HEK293 (cell line): ENCODE measurements around the gene MNX1.

Experiments used
- CTCF ChIA-PET: fragments of 350-600 bp; formaldehyde crosslinking; extraction: SDS; loops from one replicate; lab custom pipeline; 2021; ENCODE audit warnings: antibody characterized with exemption; lab: Yijun Ruan, JAX
- POLR2A ChIA-PET: fragments of 300-600 bp; formaldehyde crosslinking; extraction: SDS; loops from one replicate; lab custom pipeline; 2020; ENCODE audit warnings: antibody characterized with exemption, inconsistent platforms; lab: Yijun Ruan, JAX
- H3K27ac ChIP-seq: fragments of 200-500 bp; sonication (Bioruptor generic); 2 replicates; pipeline ENCODE4 v1.5.1; 2014; ENCODE audit warnings: low read depth, low read length, control low read depth, inconsistent platforms; ENCODE audit errors: extremely low read depth
- H3K36me3 ChIP-seq, 2 experiments: fragments of 200-500 bp in 1 of 2; sonication (Bioruptor generic) in 1 of 2; 1 replicate in 1 of 2; 2 replicates in 1 of 2; pipeline ENCODE4 v1.5.1; 2014 to 2017; ENCODE audit warnings: inconsistent platforms in 2 of 2, low read length in 2 of 2; ENCODE audit not compliant: control insufficient read depth in 2 of 2, insufficient read depth in 1 of 2
- H3K4me1 ChIP-seq: fragments of 200-500 bp; sonication (Bioruptor generic); 2 replicates; pipeline ENCODE4 v1.5.1; 2014; ENCODE audit warnings: mild to moderate bottlenecking, low read length, inconsistent platforms; ENCODE audit not compliant: control insufficient read depth, insufficient read depth
- H3K4me3 ChIP-seq: 2 replicates; pipeline ENCODE4 v1.5.1; 2011; ENCODE audit warnings: low read depth, mild to moderate bottlenecking, control low read depth, low read length, moderate library complexity
- H3K9me3 ChIP-seq: fragments of 200-500 bp; sonication (Bioruptor generic); 2 replicates; pipeline ENCODE4 v1.5.1; 2014; ENCODE audit warnings: low read depth, low read length, inconsistent platforms; ENCODE audit not compliant: control insufficient read depth, insufficient read depth
- CTCF ChIP-seq: fragments of 450-650 bp; formaldehyde crosslinking; IDR thresholded peaks from 2 replicates; pipeline ENCODE4 v1.5.1; 2016; ENCODE audit warnings: missing biosample characterization, missing genetic modification characterization
- GLI4 ChIP-seq: fragments of 450-650 bp; formaldehyde crosslinking; IDR thresholded peaks from 2 replicates; pipeline ENCODE4 v1.5.1; 2016; ENCODE audit warnings: missing biosample characterization, missing genetic modification characterization
- GLIS1 ChIP-seq: fragments of 450-650 bp; formaldehyde crosslinking; IDR thresholded peaks from 2 replicates; pipeline ENCODE4 v1.5.1; 2016; ENCODE audit warnings: missing biosample characterization, missing genetic modification characterization
- GLIS2 ChIP-seq: fragments of 450-650 bp; formaldehyde crosslinking; IDR thresholded peaks from 2 replicates; pipeline ENCODE4 v1.5.1; 2016; ENCODE audit warnings: missing biosample characterization, missing genetic modification characterization
- KLF7 ChIP-seq: fragments of 450-650 bp; formaldehyde crosslinking; IDR thresholded peaks from 2 replicates; pipeline ENCODE4 v1.5.1; 2016; ENCODE audit warnings: missing biosample characterization, missing genetic modification characterization, borderline replicate concordance
- MYNN ChIP-seq: fragments of 450-650 bp; formaldehyde crosslinking; IDR thresholded peaks from 2 replicates; pipeline ENCODE4 v1.5.1; 2016; ENCODE audit warnings: missing biosample characterization, missing genetic modification characterization, borderline replicate concordance
- SP2 ChIP-seq: fragments of 450-650 bp; formaldehyde crosslinking; IDR thresholded peaks from 2 replicates; pipeline ENCODE4 v1.5.1; 2016; ENCODE audit warnings: missing biosample characterization, missing genetic modification characterization
- SP7 ChIP-seq: fragments of 450-650 bp; formaldehyde crosslinking; IDR thresholded peaks from 2 replicates; pipeline ENCODE4 v1.5.1; 2016; ENCODE audit warnings: missing biosample characterization, missing genetic modification characterization
- YY2 ChIP-seq: fragments of 450-650 bp; formaldehyde crosslinking; IDR thresholded peaks from 2 replicates; pipeline ENCODE4 v1.5.1; 2016; ENCODE audit warnings: missing biosample characterization, missing genetic modification characterization
- ZBTB10 ChIP-seq: fragments of 450-650 bp; formaldehyde crosslinking; IDR thresholded peaks from 2 replicates; pipeline ENCODE4 v1.5.1; 2016; ENCODE audit warnings: missing biosample characterization, missing genetic modification characterization
- ZBTB11 ChIP-seq: fragments of 450-650 bp; formaldehyde crosslinking; conservative IDR thresholded peaks from 2 replicates; pipeline ENCODE4 v1.5.1; 2016; ENCODE audit warnings: low read depth, missing biosample characterization, missing genetic modification characterization
- ZBTB20 ChIP-seq: fragments of 450-650 bp; formaldehyde crosslinking; IDR thresholded peaks from 2 replicates; pipeline ENCODE4 v1.5.1; 2016; ENCODE audit warnings: missing biosample characterization, missing genetic modification characterization
- ZBTB26 ChIP-seq: fragments of 450-650 bp; formaldehyde crosslinking; optimal IDR thresholded peaks from 2 replicates; pipeline ENCODE3; 2016; ENCODE audit warnings: missing biosample characterization, mild to moderate bottlenecking, missing genetic modification characterization
- ZBTB7A ChIP-seq: fragments of 450-650 bp; formaldehyde crosslinking; IDR thresholded peaks from 2 replicates; pipeline ENCODE4 v1.5.1; 2016; ENCODE audit warnings: low read depth, missing biosample characterization, missing genetic modification characterization
- ZEB2 ChIP-seq: fragments of 450-650 bp; formaldehyde crosslinking; IDR thresholded peaks from 2 replicates; pipeline ENCODE4 v1.5.1; 2016; ENCODE audit warnings: missing biosample characterization, missing genetic modification characterization
- ZIC2 ChIP-seq: fragments of 450-650 bp; formaldehyde crosslinking; IDR thresholded peaks from 2 replicates; pipeline ENCODE4 v1.5.1; 2016; ENCODE audit warnings: missing biosample characterization, missing genetic modification characterization
- ZNF10 ChIP-seq: fragments of 450-650 bp; formaldehyde crosslinking; IDR thresholded peaks from 2 replicates; pipeline ENCODE4 v1.5.1; 2017; ENCODE audit warnings: missing biosample characterization, missing genetic modification characterization
- ZNF2 ChIP-seq: fragments of 450-650 bp; formaldehyde crosslinking; IDR thresholded peaks from 2 replicates; pipeline ENCODE4 v1.5.1; 2016; ENCODE audit warnings: missing biosample characterization, missing genetic modification characterization
- ZNF202 ChIP-seq: fragments of 450-650 bp; formaldehyde crosslinking; IDR thresholded peaks from 2 replicates; pipeline ENCODE4 v1.5.1; 2016; ENCODE audit warnings: missing biosample characterization, missing genetic modification characterization, borderline replicate concordance
- ZNF335 ChIP-seq: fragments of 450-650 bp; formaldehyde crosslinking; conservative IDR thresholded peaks from 2 replicates; pipeline ENCODE4 v1.5.1; 2016; ENCODE audit warnings: missing biosample characterization, missing genetic modification characterization
- ZNF341 ChIP-seq: fragments of 450-650 bp; formaldehyde crosslinking; IDR thresholded peaks from 2 replicates; pipeline ENCODE4; 2016; ENCODE audit warnings: low read depth, missing biosample characterization, missing genetic modification characterization
- ZNF426 ChIP-seq: fragments of 450-650 bp; formaldehyde crosslinking; IDR thresholded peaks from 2 replicates; pipeline ENCODE4 v1.5.1; 2017; ENCODE audit warnings: missing biosample characterization, missing genetic modification characterization, mild to moderate bottlenecking, inconsistent platforms, moderate library complexity
- ZNF692 ChIP-seq: fragments of 450-650 bp; formaldehyde crosslinking; IDR thresholded peaks from 2 replicates; pipeline ENCODE4 v1.5.1; 2016; ENCODE audit warnings: missing biosample characterization, missing genetic modification characterization
- ZNF76 ChIP-seq: fragments of 450-650 bp; formaldehyde crosslinking; IDR thresholded peaks from 2 replicates; pipeline ENCODE4; 2016; ENCODE audit warnings: low read depth, missing biosample characterization, missing genetic modification characterization, borderline replicate concordance
- ZNF777 ChIP-seq: fragments of 450-650 bp; formaldehyde crosslinking; IDR thresholded peaks from 2 replicates; pipeline ENCODE4 v1.5.1; 2017; ENCODE audit warnings: missing biosample characterization, missing genetic modification characterization, borderline replicate concordance

The MNX1 gene

GRCh38 chr7:157009170-157009777 is 1.2 kb downstream of the MNX1 start:
- H3K27ac ChIP-seq, result peak overlapping the region; percentile 32; the same call in 1 of the 2 replicates
- H3K9me3 ChIP-seq, result no peaks in the 10 kb centered on the region
- H3K4me1 ChIP-seq, result peaks cover 10% of the 10 kb centered on the region; the same call in 1 of the 2 replicates
- ChIA-PET CTCF (interaction anchor here (0.5 kb wide), 1 partner anchor 1409 kb away, joined by 3 read pairs; no protein-coding TSS in a partner anchor), POLR2A (interaction anchor here (1.6 kb wide), 1 partner anchor 16 kb away, joined by 3 read pairs; no protein-coding TSS in a partner anchor)
- peaks cover 0 to 24% of the 10 kb centered on the region in 2 experiments; a peak in 2 of 3 replicates for H3K36me3 ChIP-seq
- H3K4me3 ChIP-seq, result peak overlapping the region; percentile 71
- TF ChIP-seq ZNF202 (tag by site-specific recombination), result no peak
- TF ChIP-seq ZNF335 (tag by site-specific recombination), result peak; percentile 72
- peak; percentile 54 for TF ChIP-seq GLIS2 (tag by site-specific recombination)
- TF ChIP-seq ZNF777, result no peak
- peak; percentile 49; the same call in 1 of the 2 replicates for TF ChIP-seq ZNF692 (tag by site-specific recombination)
- TF ChIP-seq CTCF (tag by site-specific recombination), result peak; percentile 16; the same call in 1 of the 2 replicates
- no peak for TF ChIP-seq ZBTB7A
- peak; percentile 37; the same call in 1 of the 2 replicates for TF ChIP-seq YY2
- TF ChIP-seq MYNN (tag by site-specific recombination), result no peak
- peak; percentile 17; the same call in 1 of the 2 replicates for TF ChIP-seq SP2 (tag by site-specific recombination)
- 0 out of 2 replicates have a peak, but pooled peaks have one; percentile 32 for TF ChIP-seq GLI4 (tag by site-specific recombination)
- no peak for TF ChIP-seq ZNF10 (tag by site-specific recombination)
- TF ChIP-seq ZNF2 (tag by site-specific recombination), result 0 out of 2 replicates have a peak, but pooled peaks have one; percentile 37
- peak; percentile 93 for TF ChIP-seq ZBTB26 (tag by site-specific recombination)
- peak; percentile 74 for TF ChIP-seq ZBTB11
- TF ChIP-seq ZNF341 (tag by site-specific recombination), result no peak
- TF ChIP-seq ZNF426 (tag by site-specific recombination), result no peak
- TF ChIP-seq ZBTB20 (tag by site-specific recombination), result peak; percentile 86
- 0 out of 2 replicates have a peak, but pooled peaks have one; percentile 37 for TF ChIP-seq ZNF76 (tag by site-specific recombination)
- 0 out of 2 replicates have a peak, but pooled peaks have one; percentile 21 for TF ChIP-seq GLIS1 (tag by site-specific recombination)
- peak; percentile 57; the same call in 1 of the 2 replicates for TF ChIP-seq ZIC2 (tag by site-specific recombination)
- 0 out of 2 replicates have a peak, but pooled peaks have one; percentile 7 for TF ChIP-seq SP7
- no peak for TF ChIP-seq KLF7 (tag by site-specific recombination)
- TF ChIP-seq ZBTB10 (tag by site-specific recombination), result peak; percentile 45; the same call in 1 of the 2 replicates
- 0 out of 2 replicates have a peak, but pooled peaks have one; percentile 20 for TF ChIP-seq ZEB2 (tag by site-specific recombination)
